Measurements from ENCODE around the gene TLE6.

TLE6 gene

GRCh38 chr19:2969104-2969504, 8.3 kb upstream of the TLE6 start:
- peaks cover 11% of the 10 kb centered on the region for H3K9me3 Mint-ChIP-seq
- H3K4me3 Mint-ChIP-seq, result no peak overlapping the region
- peaks cover under 1% of the 10 kb centered on the region for H3K4me1 Mint-ChIP-seq
- no peak for DNase-seq
- H3K27ac Mint-ChIP-seq, result no peak overlapping the region
- peaks cover 93% of the 10 kb centered on the region for H3K27me3 Mint-ChIP-seq (ENCODE audit: low read depth, poor library complexity)
- H3K36me3 Mint-ChIP-seq (ENCODE audit: low read depth), result no peaks in the 10 kb centered on the region
- no peak for TF ChIP-seq CTCF (IDR thresholded peaks at IDR 0.05)

- Mint-ChIP-seq H3K27me3 (ENCODE audit: low read depth, poor library complexity) (peaks cover 98% of the 10 kb centered on the region), H3K4me1 (peaks cover 7% of the 10 kb centered on the region), H3K4me3 (no peak overlapping the region), H3K27ac (no peak overlapping the region), H3K36me3 (ENCODE audit: low read depth) (no peaks in the 10 kb centered on the region), H3K9me3 (peaks cover 9% of the 10 kb centered on the region)
- no peak for TF ChIP-seq CTCF (IDR thresholded peaks at IDR 0.05)
- DNase-seq, result no peak
These were observed 7.0 kb upstream of the TLE6 start for GRCh38 chr19:2970201-2970835.

- Mint-ChIP-seq H3K27me3 (ENCODE audit: low read depth, poor library complexity) (peaks cover 100% of the 10 kb centered on the region), H3K9me3 (peaks cover 2% of the 10 kb centered on the region), H3K36me3 (ENCODE audit: low read depth) (no peaks in the 10 kb centered on the region), H3K4me3 (no peak overlapping the region), H3K4me1 (peaks cover 22% of the 10 kb centered on the region), H3K27ac (no peak overlapping the region)
- no peak for DNase-seq
- TF ChIP-seq CTCF (IDR thresholded peaks at IDR 0.05), result no peak
These were observed 4.1 kb upstream of the TLE6 start for GRCh38 chr19:2973229-2973628.

- Mint-ChIP-seq H3K4me3 (peak overlapping the region; percentile 41), H3K4me1 (peaks cover 22% of the 10 kb centered on the region)
- DNase-seq, result no peak
These were observed 2.9 kb upstream of the TLE6 start for GRCh38 chr19:2974342-2975041.

GRCh38 chr19:2976609-2977000, 759 bp upstream of the TLE6 start:
- H3K27me3 Mint-ChIP-seq (ENCODE audit: low read depth, poor library complexity), result peaks cover 100% of the 10 kb centered on the region
- no peaks in the 10 kb centered on the region for H3K9me3 Mint-ChIP-seq
- no peak for TF ChIP-seq CTCF (IDR thresholded peaks at IDR 0.05)
- H3K36me3 Mint-ChIP-seq (ENCODE audit: low read depth), result no peaks in the 10 kb centered on the region
- DNase-seq, result no peak
- H3K27ac Mint-ChIP-seq, result no peak overlapping the region
- H3K4me3 Mint-ChIP-seq, result peak overlapping the region; percentile 66
- peaks cover 27% of the 10 kb centered on the region for H3K4me1 Mint-ChIP-seq

More at GRCh38 chr19:2974342-2975041, 2.9 kb upstream of the TLE6 start:
- H3K27ac Mint-ChIP-seq, result no peak overlapping the region
- no peak for TF ChIP-seq CTCF (IDR thresholded peaks at IDR 0.05)
- H3K9me3 Mint-ChIP-seq, result no peaks in the 10 kb centered on the region
- H3K27me3 Mint-ChIP-seq (ENCODE audit: low read depth, poor library complexity), result peaks cover 100% of the 10 kb centered on the region
- H3K36me3 Mint-ChIP-seq (ENCODE audit: low read depth), result no peaks in the 10 kb centered on the region

GRCh38 chr19:2977746-2978138, 378 bp downstream of the TLE6 start:
- Mint-ChIP-seq H3K27me3 (ENCODE audit: low read depth, poor library complexity) (peaks cover 100% of the 10 kb centered on the region), H3K4me1 (peaks cover 36% of the 10 kb centered on the region), H3K9me3 (no peaks in the 10 kb centered on the region), H3K27ac (no peak overlapping the region), H3K36me3 (ENCODE audit: low read depth) (no peaks in the 10 kb centered on the region), H3K4me3 (peak overlapping the region; percentile 46)
- no peak for TF ChIP-seq CTCF (IDR thresholded peaks at IDR 0.05)
- DNase-seq, result peak; percentile 33

Data from nephron progenitor cell (in vitro differentiated cells).